Activated T-helper 1 cell treated with anti-CD3 and anti-CD28 coated beads, Interleukin-12 subunit alpha, Interleukin-12 subunit beta, Interleukin-2, Interleukin-4 antibody, amounts not matched to agents 30 ng/mL and 10 ng/mL and 1 ng/mL, durations not matched to agents 14 hours and 24 hours and 36 hours (primary cell): ENCODE measurements around the gene PCID2. TPM values are rescaled to one million over a fixed set of nuclear protein-coding genes. Genes with fewer than 3 reads are reported as not detected.

ENCODE experiments used
- DNase-seq: peaks from one replicate; pipeline ENCODE4 v3.0.0; 2021; ENCODE audit warnings: low spot score
- H3K27ac Mint-ChIP-seq: one replicate; pipeline ENCODE4 v1.8.0; 2021; ENCODE audit warnings: mild to moderate bottlenecking, mixed read lengths
- H3K27me3 Mint-ChIP-seq: one replicate; pipeline ENCODE4 v1.8.0; 2022; ENCODE audit warnings: mild to moderate bottlenecking, moderate library complexity, mixed read lengths; ENCODE audit not compliant: insufficient read depth
- H3K36me3 Mint-ChIP-seq: one replicate; pipeline ENCODE4 v1.8.0; 2021; ENCODE audit warnings: low read depth, mixed read lengths
- H3K4me1 Mint-ChIP-seq: one replicate; pipeline ENCODE4 v1.8.0; 2021; ENCODE audit warnings: low read depth, mixed read lengths
- H3K4me3 Mint-ChIP-seq: one replicate; pipeline ENCODE4 v1.8.0; 2021; ENCODE audit warnings: mild to moderate bottlenecking, moderate library complexity, mixed read lengths
- H3K9me3 Mint-ChIP-seq: one replicate; pipeline ENCODE4 v1.8.0; 2021; ENCODE audit warnings: mixed read lengths
- intact Hi-C: fragments of 100-400 bp; cut with micrococcal nuclease; formaldehyde crosslinking; loops from one replicate; pipeline ENCODE4 v1.15.1; 2024
- total RNA-seq: library from RNA; stranded (reverse); gene quantifications from 2 replicates; pipeline ENCODE4 v1.2.3, GENCODE V29; 2022

Gene PCID2
- total RNA-seq, 1 donor from 2014 or later: 71.5 TPM

DNA sequence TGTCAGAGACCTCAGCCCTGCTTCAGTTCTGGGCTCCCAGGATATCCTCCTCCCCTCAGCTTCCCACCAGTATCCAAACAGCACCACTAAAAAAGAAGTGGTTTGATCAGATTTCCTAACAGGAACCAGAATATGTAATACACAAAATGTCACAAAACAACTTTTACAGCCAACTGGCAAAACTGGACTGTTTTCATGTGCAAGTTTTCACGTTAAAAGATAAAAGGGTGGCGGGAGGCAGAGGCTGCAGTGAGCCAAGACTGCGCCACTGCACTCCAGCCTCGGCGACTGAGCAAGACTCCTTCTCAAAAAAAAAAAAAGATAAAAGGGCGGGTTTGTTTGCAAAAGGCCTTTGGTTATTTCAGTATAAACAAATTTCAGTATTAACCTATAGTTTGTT, 13.1 kb downstream of the PCID2 start:
- Mint-ChIP-seq H3K36me3 (peaks cover 49% of the 10 kb centered on the region), H3K4me1 (no peaks in the 10 kb centered on the region), H3K27me3 (no peaks in the 10 kb centered on the region), H3K9me3 (no peaks in the 10 kb centered on the region), H3K27ac (no peak overlapping the region), H3K4me3 (no peak overlapping the region)
- DNase-seq: no peak
- intact Hi-C loops: no loop called here

DNA sequence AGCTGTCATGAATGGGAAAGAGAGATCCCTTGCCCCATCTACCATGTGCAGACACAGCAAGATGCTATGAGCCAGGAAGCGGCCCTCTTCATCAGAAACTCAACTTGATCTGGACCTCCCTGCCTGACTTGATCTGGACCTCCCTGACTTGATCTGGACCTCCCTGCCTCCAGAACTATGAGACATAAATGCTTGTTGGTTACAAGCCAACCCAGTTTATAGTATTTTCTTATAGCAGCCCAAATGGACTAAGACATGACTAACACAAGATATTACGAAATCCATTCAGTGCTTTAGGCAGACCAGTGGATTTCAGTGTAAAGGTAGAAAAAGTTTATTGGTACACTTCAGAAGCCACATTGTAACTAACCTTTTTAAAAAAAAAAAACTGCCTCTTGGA, 15.6 kb downstream of the PCID2 start:
- H3K27ac Mint-ChIP-seq: no peak overlapping the region
- H3K36me3 Mint-ChIP-seq: peaks cover 62% of the 10 kb centered on the region
- no peaks in the 10 kb centered on the region for H3K27me3 Mint-ChIP-seq
- H3K4me1 Mint-ChIP-seq: peaks cover 16% of the 10 kb centered on the region
- no peaks in the 10 kb centered on the region for H3K9me3 Mint-ChIP-seq
- no peak for DNase-seq
- intact Hi-C loops: no loop called here
- no peak overlapping the region for H3K4me3 Mint-ChIP-seq

DNA sequence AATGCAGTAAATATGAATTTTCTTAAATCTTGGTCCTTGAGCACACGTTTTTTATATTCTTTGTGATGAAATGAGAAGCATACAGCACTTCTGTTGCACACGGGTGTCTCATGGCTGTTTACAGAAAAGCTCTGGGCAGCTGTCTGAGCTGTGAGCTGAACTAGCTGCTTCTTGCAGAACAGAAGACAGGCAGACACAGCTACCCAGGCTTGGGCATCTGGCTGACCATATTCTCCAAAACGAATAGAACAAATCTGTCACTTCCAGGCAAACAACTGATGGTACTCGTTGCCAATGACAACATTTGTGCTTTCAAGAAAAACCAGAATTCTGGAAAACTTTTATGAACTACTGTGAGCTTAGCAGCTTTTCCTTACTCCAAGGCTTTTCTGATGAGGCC, 16.2 kb downstream of the PCID2 start:
- H3K9me3 Mint-ChIP-seq: no peaks in the 10 kb centered on the region
- intact Hi-C loops: no loop called here
- H3K27me3 Mint-ChIP-seq: no peaks in the 10 kb centered on the region
- peaks cover 65% of the 10 kb centered on the region for H3K36me3 Mint-ChIP-seq
- no peak overlapping the region for H3K4me3 Mint-ChIP-seq
- H3K4me1 Mint-ChIP-seq: peaks cover 22% of the 10 kb centered on the region
- H3K27ac Mint-ChIP-seq: no peak overlapping the region
- no peak for DNase-seq

DNA sequence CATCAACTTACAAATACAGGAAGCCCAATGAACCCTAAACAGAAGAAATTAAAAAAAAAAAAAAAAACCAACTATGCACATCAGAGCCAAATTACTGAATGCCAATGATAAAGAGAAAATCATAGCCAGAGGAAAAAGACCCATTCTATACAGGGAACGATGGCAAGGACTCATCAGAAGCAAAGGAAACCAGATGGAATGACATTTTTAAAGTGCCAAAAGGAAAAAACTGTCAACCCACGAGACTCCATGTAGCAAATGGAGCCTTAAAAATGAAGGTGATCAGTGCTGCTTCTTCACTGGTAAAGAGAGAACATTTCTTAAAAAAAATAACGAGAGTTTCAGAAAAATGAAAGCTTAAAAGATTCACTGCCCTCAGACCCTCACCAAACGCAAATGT, 18.3 kb downstream of the PCID2 start:
- no peak for DNase-seq
- Mint-ChIP-seq H3K27ac (no peak overlapping the region), H3K9me3 (no peaks in the 10 kb centered on the region), H3K36me3 (peaks cover 61% of the 10 kb centered on the region), H3K4me1 (peaks cover 38% of the 10 kb centered on the region), H3K4me3 (no peak overlapping the region), H3K27me3 (no peaks in the 10 kb centered on the region)
- intact Hi-C loops: no loop called here

DNA sequence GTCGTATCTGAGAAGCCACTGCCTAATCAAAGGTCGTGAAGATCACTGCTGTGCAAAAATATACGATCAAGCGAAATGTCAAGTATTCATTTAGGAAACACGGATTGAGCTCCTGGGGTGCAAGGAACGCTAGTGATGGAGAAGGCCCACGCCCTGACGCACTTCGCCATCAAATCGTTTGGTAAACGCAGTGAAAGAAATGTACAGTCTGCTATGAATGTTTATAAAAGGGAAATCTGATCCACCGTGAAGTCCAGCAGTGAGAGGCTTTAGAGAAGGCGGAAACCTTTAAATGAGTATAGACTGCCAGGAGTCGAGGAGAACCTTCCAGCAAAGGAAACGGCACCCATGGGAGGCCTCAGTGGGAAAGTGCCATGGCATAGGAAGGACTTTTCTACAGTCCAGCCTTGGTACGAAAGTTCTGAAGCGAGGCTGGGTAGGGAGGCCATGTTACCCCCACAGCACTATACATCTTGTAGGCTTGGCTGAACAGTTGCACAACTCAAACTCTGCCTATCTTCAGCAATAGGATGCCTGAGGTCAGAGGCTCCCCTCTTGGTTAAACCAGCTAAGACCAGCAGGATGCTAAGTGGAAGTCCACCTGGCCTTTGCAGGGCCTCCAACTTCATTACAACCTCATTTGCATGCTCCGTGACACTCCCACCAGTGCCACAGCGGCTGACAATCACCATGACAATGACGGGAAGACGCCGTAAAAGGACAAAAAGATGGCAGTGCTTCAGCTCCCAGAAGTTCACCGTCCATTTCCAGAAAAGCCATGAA, 20.4 kb downstream of the PCID2 start:
- H3K27me3 Mint-ChIP-seq: no peaks in the 10 kb centered on the region
- peaks cover 43% of the 10 kb centered on the region for H3K4me1 Mint-ChIP-seq
- no peak overlapping the region for H3K4me3 Mint-ChIP-seq
- intact Hi-C loops: loop anchor here (2.0 kb wide), 1 partner anchor 21 kb away; the partner anchor contains the start of genes CUL4A and PCID2
- H3K9me3 Mint-ChIP-seq: no peaks in the 10 kb centered on the region
- DNase-seq: no peak
- peaks cover 60% of the 10 kb centered on the region for H3K36me3 Mint-ChIP-seq
- no peak overlapping the region for H3K27ac Mint-ChIP-seq

DNA sequence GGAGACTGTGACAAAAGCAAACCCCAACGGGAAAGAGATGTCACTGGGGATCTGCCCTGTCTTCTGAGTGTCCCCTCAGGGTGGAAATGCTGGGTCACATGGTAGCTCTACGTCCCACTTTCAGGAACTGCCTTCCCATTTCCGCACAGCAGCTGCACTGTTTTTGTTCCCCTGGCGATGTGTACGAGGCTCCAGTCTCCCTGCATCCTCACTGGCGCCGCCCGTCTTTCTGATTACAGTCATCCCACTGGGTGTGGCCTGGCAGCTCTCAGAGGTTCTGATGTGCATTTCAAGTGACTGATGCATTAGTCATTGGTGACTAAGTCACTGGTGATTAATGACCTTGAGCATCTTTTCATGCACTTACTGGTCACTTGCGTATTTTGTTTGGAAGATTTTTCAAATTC, 21.2 kb downstream of the PCID2 start:
- intact Hi-C loops: no loop called here

DNA sequence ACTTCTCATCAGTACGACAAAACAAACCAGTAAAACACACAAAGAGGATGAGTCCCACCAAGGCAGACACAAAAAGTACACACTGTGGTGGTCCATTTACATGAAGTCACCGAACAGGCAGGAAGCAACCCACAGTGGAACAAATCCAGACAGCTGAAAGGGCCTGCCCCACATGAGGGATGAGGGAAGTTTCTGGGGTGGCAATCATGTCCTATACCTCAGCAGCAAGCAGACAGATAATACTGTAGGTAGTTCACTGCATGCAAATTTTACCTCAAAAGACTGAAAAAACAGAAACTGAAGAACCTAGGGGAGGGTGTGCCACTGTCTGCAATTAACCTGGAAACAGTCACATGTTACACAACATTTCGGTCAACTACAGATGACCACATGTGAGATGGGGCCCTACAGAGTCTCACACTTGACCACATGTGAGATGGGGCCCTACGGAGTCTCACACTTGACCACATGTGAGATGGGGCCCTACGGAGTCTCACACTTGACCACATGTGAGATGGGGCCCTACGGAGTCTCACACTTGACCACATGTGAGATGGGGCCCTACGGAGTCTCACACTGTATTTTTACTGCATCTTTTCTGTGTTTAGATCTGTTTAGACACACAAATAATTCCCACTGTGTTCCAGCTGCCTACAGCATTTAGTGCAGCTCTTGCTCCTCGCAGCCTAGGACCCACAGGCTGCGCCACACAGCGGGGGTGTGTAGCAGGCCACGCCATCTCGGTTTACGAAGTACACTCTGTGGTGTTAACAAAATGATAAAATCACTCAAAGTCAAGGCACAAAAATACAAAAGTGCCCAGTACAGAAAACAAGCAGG, 22.2 kb downstream of the PCID2 start:
- Mint-ChIP-seq H3K36me3 (peaks cover 62% of the 10 kb centered on the region), H3K4me3 (no peak overlapping the region), H3K9me3 (no peaks in the 10 kb centered on the region), H3K27ac (no peak overlapping the region), H3K4me1 (peaks cover 47% of the 10 kb centered on the region), H3K27me3 (no peaks in the 10 kb centered on the region)
- intact Hi-C loops: no loop called here
- no peak for DNase-seq

More for the DNA sequence above, 21.2 kb downstream of the PCID2 start:
- H3K4me1 Mint-ChIP-seq: peaks cover 43% of the 10 kb centered on the region
- no peaks in the 10 kb centered on the region for H3K27me3 Mint-ChIP-seq
- H3K9me3 Mint-ChIP-seq: no peaks in the 10 kb centered on the region
- peaks cover 59% of the 10 kb centered on the region for H3K36me3 Mint-ChIP-seq
- DNase-seq: no peak
- no peak overlapping the region for H3K4me3 Mint-ChIP-seq
- H3K27ac Mint-ChIP-seq: peak overlapping the region; percentile 56

DNA sequence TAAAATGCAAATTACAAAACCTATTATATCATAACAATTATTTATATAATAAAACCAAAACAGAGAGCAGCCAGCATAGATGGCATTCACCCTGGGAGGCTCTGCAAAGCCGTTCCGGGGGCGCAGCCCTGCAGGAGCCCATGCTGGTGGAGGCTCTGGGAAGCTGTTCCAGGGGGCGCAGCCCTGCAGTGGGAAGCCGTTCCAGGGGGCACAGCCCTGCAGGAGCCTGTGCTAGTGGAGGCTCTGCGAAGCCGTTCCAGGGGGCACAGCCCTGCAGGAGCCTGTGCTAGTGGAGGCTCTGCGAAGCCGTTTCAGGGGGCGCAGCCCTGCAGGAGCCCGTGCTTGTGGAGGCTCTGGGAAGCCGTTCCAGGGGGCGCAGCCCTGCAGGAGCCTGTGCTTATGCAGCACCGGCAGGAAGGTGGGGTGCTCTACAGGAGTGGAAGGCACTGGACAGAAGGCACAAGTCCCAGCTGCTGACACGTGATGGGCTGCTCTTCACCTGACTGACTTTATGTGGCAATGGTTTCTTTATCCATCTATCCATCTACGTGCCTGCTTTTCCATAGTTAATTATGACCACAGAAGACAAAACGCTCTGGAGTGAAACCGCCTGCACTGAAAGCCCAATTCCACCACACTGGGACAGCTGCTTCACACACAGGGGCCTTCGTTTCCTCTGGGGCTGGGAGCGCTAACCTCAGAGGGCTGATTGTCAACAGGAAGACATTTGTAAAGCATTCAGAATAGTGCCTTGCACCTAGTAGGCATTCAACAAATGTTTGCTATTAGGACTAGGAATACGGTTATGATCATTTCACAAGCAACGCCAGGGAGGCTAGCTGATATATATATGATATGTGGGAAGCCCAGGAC, 23.7 kb downstream of the PCID2 start:
- intact Hi-C loops: no loop called here
- H3K4me3 Mint-ChIP-seq: peak overlapping the region; percentile 71
- no peaks in the 10 kb centered on the region for H3K27me3 Mint-ChIP-seq
- peaks cover 63% of the 10 kb centered on the region for H3K36me3 Mint-ChIP-seq
- no peak for DNase-seq
- H3K27ac Mint-ChIP-seq: peak overlapping the region; percentile 61
- peaks cover 59% of the 10 kb centered on the region for H3K4me1 Mint-ChIP-seq
- no peaks in the 10 kb centered on the region for H3K9me3 Mint-ChIP-seq

DNA sequence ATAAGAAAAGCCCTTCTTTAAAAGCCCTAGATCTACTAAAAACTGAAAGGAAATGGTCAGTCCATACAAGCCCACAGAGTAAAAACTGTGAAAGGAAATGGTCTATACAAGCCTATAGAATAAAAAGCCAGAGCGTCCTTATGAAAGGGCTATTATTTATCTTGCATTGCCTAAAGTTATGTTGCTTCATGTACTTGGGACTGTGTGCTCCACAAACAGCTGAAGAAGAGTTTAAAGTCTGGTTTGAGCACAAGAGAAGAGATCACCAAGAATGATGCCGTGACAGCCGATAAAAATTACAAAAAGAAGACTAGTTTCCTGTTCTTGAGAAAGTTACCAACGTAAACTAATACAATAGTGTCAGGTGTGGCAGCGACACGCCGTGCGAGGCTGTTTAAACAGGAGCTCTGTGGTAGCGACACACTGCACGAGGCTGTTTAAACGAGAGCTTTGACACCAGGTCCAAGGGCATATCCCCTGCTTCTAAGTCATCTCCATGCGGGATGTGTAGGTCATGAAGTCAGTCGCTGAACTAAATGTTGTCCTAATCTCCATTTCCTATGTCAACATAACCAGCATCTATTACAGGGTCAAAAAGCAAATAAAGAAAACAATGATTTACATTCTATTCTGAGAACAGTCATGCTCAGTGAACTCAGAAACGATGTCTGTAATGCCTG, 24.9 kb downstream of the PCID2 start:
- Mint-ChIP-seq H3K4me1 (peaks cover 60% of the 10 kb centered on the region), H3K27me3 (no peaks in the 10 kb centered on the region), H3K9me3 (no peaks in the 10 kb centered on the region), H3K27ac (no peak overlapping the region), H3K36me3 (peaks cover 64% of the 10 kb centered on the region), H3K4me3 (no peak overlapping the region)
- intact Hi-C loops: no loop called here
- DNase-seq: no peak

DNA sequence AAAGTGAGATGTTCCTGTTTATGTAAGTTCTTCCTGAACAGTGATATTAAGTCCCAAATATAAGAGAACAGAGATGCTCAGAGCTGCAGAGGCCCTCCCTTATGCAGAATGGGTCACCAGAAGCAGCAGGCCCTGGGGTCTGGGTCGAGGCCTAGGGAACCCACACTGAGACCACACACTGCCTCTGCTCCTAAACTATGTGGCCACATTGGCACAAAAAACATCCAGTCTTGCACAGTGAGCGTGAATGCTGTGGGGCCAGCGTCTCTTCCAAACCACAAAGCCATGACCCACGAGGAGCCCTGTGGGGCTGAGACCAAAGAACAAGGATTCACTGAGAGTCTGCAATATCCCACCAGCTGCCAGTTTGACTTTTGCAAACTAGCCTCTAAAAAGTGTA, 26.4 kb downstream of the PCID2 start:
- no peaks in the 10 kb centered on the region for H3K27me3 Mint-ChIP-seq
- no peak for DNase-seq
- H3K36me3 Mint-ChIP-seq: peaks cover 59% of the 10 kb centered on the region
- intact Hi-C loops: no loop called here
- H3K4me1 Mint-ChIP-seq: peaks cover 52% of the 10 kb centered on the region
- no peak overlapping the region for H3K4me3 Mint-ChIP-seq
- H3K27ac Mint-ChIP-seq: no peak overlapping the region
- no peaks in the 10 kb centered on the region for H3K9me3 Mint-ChIP-seq

DNA sequence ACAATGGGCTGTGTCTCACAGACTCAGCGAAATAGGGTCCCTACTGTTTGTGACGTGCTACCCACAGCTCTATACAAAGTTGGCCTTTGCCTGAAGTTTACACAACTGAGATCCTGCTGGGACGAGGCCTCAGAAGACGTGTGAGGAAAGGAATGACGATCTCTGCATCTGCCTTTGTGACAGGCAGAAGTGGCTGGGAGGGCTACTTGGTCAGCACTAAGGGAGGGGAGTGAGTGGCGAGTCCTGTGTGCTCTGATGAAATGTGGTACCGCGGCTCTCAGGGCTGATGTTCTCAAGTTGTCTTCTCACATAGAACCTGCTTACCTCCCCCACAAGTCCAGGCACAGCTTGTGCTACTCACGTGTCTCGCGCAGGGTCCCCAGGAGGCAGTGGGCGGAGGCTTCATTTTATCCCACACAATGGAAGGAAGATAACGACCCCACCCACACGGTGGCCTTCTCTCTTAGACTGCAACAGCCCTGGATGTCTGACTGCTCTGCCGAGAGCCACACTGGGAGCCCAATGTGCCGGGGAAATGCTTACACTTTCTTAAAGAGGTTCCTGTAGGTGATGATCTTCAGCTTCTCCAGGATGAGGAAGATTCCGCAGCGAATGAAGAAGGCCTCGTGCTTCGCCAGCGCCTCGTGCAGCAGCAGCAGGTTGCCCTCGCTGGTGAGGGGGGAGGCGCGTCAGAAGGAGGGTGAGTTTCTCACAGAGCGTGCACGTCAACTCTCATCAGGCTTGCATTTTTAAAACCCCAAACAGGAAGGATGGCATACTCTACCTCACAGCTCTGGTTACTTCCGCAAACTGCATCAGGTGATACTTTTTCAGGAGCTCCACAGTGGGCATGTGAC, 28.9 kb downstream of the PCID2 start:
- no peak overlapping the region for H3K27ac Mint-ChIP-seq
- H3K27me3 Mint-ChIP-seq: no peaks in the 10 kb centered on the region
- peaks cover 63% of the 10 kb centered on the region for H3K36me3 Mint-ChIP-seq
- H3K4me3 Mint-ChIP-seq: peak overlapping the region; percentile 5
- peaks cover 48% of the 10 kb centered on the region for H3K4me1 Mint-ChIP-seq
- DNase-seq: no peak
- intact Hi-C loops: no loop called here
- H3K9me3 Mint-ChIP-seq: no peaks in the 10 kb centered on the region

DNA sequence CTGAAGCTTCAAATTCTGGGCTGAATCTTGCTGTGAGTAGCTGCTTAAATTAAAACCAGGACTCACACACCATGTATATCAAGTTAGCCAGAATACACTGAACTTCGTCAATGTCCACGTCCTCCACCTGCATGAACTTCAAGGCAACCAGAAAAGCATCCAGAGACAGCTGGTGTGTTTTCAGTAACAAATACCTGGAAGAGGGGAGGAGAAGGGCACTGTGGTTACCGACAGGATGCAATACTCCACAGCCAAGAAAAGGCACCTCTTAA, 29.6 kb downstream of the PCID2 start:
- H3K4me1 Mint-ChIP-seq: peaks cover 48% of the 10 kb centered on the region
- H3K27ac Mint-ChIP-seq: no peak overlapping the region
- no peaks in the 10 kb centered on the region for H3K27me3 Mint-ChIP-seq
- no peak overlapping the region for H3K4me3 Mint-ChIP-seq
- intact Hi-C loops: no loop called here
- H3K36me3 Mint-ChIP-seq: peaks cover 68% of the 10 kb centered on the region
- no peaks in the 10 kb centered on the region for H3K9me3 Mint-ChIP-seq
- no peak for DNase-seq
